Activated T-cell treated with anti-CD3 and anti-CD28 coated beads for 1 hour (primary cell): ENCODE measurements around the gene C9orf72.
"Not testable (repeated sequence)": the region's sequence is repeated elsewhere in the genome, so short reads cannot be mapped to it uniquely, and the experiment has no call there.

Experiments used
- DNase-seq: peaks from one replicate; pipeline ENCODE4 v3.0.0-alpha.2; 2020; ENCODE audit warnings: low read depth

C9orf72 gene

DNA sequence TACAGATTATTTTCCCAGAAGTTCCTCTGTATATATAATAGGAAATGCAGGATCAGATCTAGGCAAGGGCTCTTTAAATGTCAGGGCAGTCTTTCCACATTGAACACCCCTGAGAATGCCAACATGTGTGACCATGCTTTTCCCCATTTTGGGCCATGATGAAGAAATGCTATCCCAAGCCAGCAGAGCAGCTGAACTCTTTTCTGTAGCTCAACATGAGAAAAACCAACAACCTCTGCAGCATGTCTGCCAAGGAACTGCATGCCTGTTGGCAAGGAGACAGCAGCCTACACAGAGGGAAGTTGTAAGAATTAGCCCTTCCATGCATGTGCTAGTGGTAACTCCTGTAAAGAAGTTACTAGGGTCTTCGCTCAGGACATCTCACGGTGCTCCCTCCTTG is 58.7 kb downstream of the C9orf72 start:
- no peak for DNase-seq

GRCh38 chr9:27511771-27512170 is 61.5 kb downstream of the C9orf72 start:
- DNase-seq: no peak

DNA sequence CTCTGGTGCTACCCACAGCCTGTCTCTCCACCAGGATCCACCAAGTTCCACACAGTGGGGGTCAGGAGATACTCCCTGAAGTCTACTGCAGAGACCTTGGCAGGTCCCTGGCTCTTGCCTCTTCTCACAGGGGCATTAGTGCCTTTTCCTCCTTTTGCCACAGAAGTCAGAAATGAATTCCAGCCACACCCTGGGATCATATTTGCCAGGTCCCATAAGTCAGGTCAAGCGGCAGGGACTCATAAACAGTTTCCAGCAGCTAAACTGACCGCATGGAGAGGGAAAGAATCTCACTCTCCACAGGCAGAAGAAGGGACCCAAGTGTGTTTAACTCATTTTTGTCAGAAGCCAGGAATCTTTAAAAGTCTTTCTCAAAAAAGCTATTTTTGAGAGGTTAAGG is 62.5 kb downstream of the C9orf72 start:
- no peak for DNase-seq

GRCh38 chr9:27506981-27507380 is 66.3 kb downstream of the C9orf72 start:
- no peak for DNase-seq

DNA sequence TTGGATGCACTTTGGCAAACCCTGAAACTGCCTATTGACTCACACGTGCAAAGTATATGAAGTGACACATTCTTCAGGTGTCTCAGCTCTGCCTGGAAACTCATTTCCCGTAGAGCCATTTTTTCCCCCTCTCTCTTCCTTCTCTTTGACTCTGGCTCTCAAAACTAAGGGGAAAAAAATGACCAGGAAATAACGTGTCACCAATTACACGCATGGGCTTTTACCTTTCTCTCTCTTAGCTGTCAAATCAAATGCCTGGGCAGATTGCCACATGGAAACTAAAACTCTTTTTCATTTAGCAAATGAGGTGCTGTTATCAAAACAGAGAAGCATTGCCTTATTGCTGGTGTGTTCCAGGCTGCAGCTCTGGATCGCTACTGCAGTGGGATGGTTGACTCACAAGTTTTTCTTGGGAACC is 67.5 kb downstream of the C9orf72 start:
- no peak for DNase-seq

DNA sequence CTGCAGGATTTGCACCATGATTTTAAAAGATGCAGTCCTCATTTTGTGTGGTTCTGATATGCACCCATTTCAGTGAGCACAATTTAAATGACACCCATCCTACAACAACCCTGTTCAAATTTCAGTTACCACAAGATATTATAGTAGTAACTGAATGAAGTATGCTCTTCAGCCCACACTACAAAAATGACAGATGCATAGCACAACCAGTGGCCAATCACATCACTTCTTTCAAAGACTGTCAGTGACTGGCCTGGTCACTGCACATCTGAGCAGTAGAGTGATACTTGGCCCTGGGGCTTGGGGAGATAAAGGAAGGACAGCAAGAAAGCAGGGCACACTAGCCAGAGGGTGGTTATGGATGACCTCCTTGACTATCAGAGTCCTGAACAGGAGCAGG is 69.0 kb downstream of the C9orf72 start:
- no peak for DNase-seq

DNA sequence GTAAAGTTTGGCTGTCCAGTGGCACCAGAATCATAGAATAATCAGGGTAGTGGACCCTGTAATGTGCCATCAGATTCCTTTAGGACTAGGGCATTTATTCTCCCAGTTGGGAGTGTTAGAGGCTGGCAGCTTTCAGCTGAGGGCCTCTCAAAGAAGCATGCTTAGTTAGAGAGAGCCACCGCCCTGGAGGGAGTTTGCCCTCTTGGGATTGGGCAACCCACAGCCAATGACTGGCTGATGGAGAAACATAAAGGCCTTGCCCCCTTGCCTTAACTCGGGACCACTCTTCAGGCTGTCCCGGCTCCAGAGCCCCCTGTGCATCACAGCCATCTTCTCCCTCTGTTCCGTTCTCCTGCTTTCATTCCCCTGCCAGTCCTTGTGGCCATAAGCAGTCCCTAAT is 69.7 kb downstream of the C9orf72 start:
- DNase-seq: no peak

- not testable (repeated sequence) for DNase-seq
Measured at GRCh38 chr9:27500902-27501301, 72.4 kb downstream of the C9orf72 start.

DNA sequence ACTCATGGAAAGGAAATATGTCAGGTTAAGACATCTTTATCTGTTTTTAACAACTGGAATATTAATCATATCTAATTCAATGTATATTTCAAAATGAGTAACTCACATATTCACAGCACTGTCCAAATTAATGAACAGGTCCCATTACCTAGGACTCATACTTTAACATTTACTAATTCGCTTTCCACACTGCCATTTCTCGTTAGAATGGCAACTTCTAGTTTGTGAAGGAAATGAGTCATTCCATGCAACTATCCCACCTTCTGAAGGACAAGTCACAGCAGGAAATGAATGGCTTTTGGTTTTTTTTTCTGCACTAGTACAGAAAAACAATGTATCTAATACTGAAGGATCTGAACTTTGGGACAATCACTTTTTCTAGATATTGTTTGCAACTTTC is 73.8 kb downstream of the C9orf72 start:
- DNase-seq: no peak

DNA sequence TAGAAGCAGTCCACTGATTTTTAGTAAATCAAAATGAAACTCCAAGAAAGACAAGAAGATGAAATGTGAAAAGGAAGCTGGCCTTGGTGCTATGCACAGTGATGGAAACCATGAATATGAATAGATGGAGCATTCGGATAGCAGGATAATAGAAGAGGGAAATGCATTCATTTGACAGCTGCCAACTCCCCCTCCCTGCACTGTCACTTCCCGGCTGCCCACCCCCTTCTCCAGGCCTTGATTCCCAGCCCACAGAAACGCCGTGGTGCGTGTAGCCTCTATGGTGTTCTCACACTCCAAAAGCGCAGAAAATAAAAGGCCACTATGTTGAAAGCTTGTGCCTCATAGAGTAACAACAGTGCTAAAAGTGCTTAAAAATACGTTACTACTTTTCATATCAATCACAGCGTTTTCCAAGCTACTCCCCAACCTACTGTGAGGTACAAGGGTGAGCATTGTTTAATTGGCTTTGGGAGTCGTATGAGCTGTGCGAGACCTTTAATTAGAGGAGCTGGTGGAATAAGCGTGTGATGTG is 75.3 kb downstream of the C9orf72 start:
- DNase-seq: no peak
